Measurements from ENCODE around the gene TBC1D22A. TPM values are rescaled to one million over a fixed set of nuclear protein-coding genes. Genes with fewer than 3 reads are reported as not detected.

TBC1D22A gene
- total RNA-seq, 1 donor from 2014 or later, result 24.2 TPM

DNA sequence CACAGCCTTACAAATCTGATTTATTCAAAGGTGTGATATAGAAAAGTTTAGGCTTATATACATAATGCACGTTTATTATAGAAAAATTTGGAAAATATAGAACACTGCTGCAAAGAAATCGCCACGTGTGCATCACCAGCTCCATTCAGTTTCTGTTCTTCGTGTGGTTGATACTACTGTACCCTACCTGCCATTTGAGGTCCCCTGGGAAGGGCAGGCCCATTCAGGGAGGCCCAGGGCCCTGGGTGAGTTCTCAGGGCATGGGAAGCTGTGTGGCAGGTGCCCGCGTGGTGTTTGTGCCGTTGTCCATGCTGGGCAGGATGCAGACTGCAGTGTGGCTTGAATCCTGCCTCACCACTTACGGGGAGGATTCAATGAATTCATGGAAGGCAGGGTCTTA is 60.8 kb downstream of the TBC1D22A start:
- H3K9me3 Mint-ChIP-seq (ENCODE audit: unreplicated experiment), result peaks cover 2% of the 10 kb centered on the region

GRCh38 chr22:46823654-46824053 is 61.2 kb downstream of the TBC1D22A start:
- no peak overlapping the region for H3K4me3 Mint-ChIP-seq (ENCODE audit: unreplicated experiment)
- H3K79me2 ChIP-seq (ENCODE audit: insufficient read depth, low read length), result peaks cover 26% of the 10 kb centered on the region
- H3K27me3 ChIP-seq (ENCODE audit: insufficient read depth, low read length), result no peaks in the 10 kb centered on the region
- H3K36me3 ChIP-seq (ENCODE audit: insufficient read depth, low read length), result no peaks in the 10 kb centered on the region
- H3K4me3 ChIP-seq (ENCODE audit: insufficient read depth, low read depth, low read length), result no peak overlapping the region
- no peaks in the 10 kb centered on the region for H3K27me3 Mint-ChIP-seq (ENCODE audit: low read depth, unreplicated experiment)
- peaks cover 6% of the 10 kb centered on the region for H3K4me1 ChIP-seq (ENCODE audit: insufficient read depth, low read length)
- H3K36me3 Mint-ChIP-seq (ENCODE audit: low read depth, unreplicated experiment), result peaks cover 26% of the 10 kb centered on the region
- H3K27ac Mint-ChIP-seq (ENCODE audit: unreplicated experiment), result no peak overlapping the region
- no peak overlapping the region for H3K4me2 ChIP-seq (ENCODE audit: low read length)
- H3K4me1 Mint-ChIP-seq (ENCODE audit: low read depth, unreplicated experiment), result peaks cover 11% of the 10 kb centered on the region
- TF ChIP-seq EZH2 (IDR thresholded peaks at IDR 0.05; ENCODE audit: insufficient read depth, low read length) (no peak), CTCF (IDR thresholded peaks at IDR 0.05; ENCODE audit: insufficient read depth, low read depth, low read length) (no peak)
- FAIRE-seq (no peak), DNase-seq (ENCODE audit: low read depth) (no peak)
- H3K9me3 Mint-ChIP-seq (ENCODE audit: unreplicated experiment), result peaks cover 2% of the 10 kb centered on the region
- H3K9ac ChIP-seq (ENCODE audit: low read length), result no peak overlapping the region
- H3K27ac ChIP-seq (ENCODE audit: low read depth, low read length), result no peak overlapping the region
- H2AFZ ChIP-seq (ENCODE audit: low read depth, low read length), result no peak overlapping the region
- no peaks in the 10 kb centered on the region for H3K9me3 ChIP-seq (ENCODE audit: insufficient read depth, low read depth, low read length)
- peaks cover 28% of the 10 kb centered on the region for H4K20me1 ChIP-seq (ENCODE audit: insufficient read depth, low read length)

More for the DNA sequence above, 60.8 kb downstream of the TBC1D22A start:
- Histone ChIP-seq H3K79me2 (ENCODE audit: insufficient read depth, low read length) (peaks cover 30% of the 10 kb centered on the region), H2AFZ (ENCODE audit: low read depth, low read length) (no peak overlapping the region), H3K9me3 (ENCODE audit: insufficient read depth, low read depth, low read length) (no peaks in the 10 kb centered on the region), H3K4me2 (ENCODE audit: low read length) (no peak overlapping the region), H4K20me1 (ENCODE audit: insufficient read depth, low read length) (peaks cover 26% of the 10 kb centered on the region), H3K36me3 (ENCODE audit: insufficient read depth, low read length) (no peaks in the 10 kb centered on the region), H3K27ac (ENCODE audit: low read depth, low read length) (no peak overlapping the region), H3K27me3 (ENCODE audit: insufficient read depth, low read length) (no peaks in the 10 kb centered on the region), H3K9ac (ENCODE audit: low read length) (no peak overlapping the region), H3K4me3 (ENCODE audit: insufficient read depth, low read depth, low read length) (no peak overlapping the region), H3K4me1 (ENCODE audit: insufficient read depth, low read length) (peaks cover 2% of the 10 kb centered on the region)
- peaks cover 24% of the 10 kb centered on the region for H3K36me3 Mint-ChIP-seq (ENCODE audit: low read depth, unreplicated experiment)
- H3K27me3 Mint-ChIP-seq (ENCODE audit: low read depth, unreplicated experiment), result no peaks in the 10 kb centered on the region
- no peak overlapping the region for H3K4me3 Mint-ChIP-seq (ENCODE audit: unreplicated experiment)
- TF ChIP-seq CTCF (IDR thresholded peaks at IDR 0.05; ENCODE audit: insufficient read depth, low read depth, low read length), result no peak
- TF ChIP-seq EZH2 (IDR thresholded peaks at IDR 0.05; ENCODE audit: insufficient read depth, low read length), result no peak
- no peak for FAIRE-seq
- DNase-seq (ENCODE audit: low read depth), result no peak
- peaks cover 10% of the 10 kb centered on the region for H3K4me1 Mint-ChIP-seq (ENCODE audit: low read depth, unreplicated experiment)
- H3K27ac Mint-ChIP-seq (ENCODE audit: unreplicated experiment), result no peak overlapping the region

- FAIRE-seq (no peak), DNase-seq (ENCODE audit: low read depth) (no peak)
- H3K4me1 Mint-ChIP-seq (ENCODE audit: low read depth, unreplicated experiment), result peaks cover 17% of the 10 kb centered on the region
- peaks cover 26% of the 10 kb centered on the region for H3K36me3 Mint-ChIP-seq (ENCODE audit: low read depth, unreplicated experiment)
- Histone ChIP-seq H3K36me3 (ENCODE audit: insufficient read depth, low read length) (no peaks in the 10 kb centered on the region), H3K4me1 (ENCODE audit: insufficient read depth, low read length) (peaks cover 13% of the 10 kb centered on the region), H3K4me3 (ENCODE audit: insufficient read depth, low read depth, low read length) (no peak overlapping the region), H2AFZ (ENCODE audit: low read depth, low read length) (no peak overlapping the region), H3K27ac (ENCODE audit: low read depth, low read length) (no peak overlapping the region), H3K9me3 (ENCODE audit: insufficient read depth, low read depth, low read length) (no peaks in the 10 kb centered on the region), H3K27me3 (ENCODE audit: insufficient read depth, low read length) (no peaks in the 10 kb centered on the region), H3K79me2 (ENCODE audit: insufficient read depth, low read length) (peaks cover 26% of the 10 kb centered on the region), H4K20me1 (ENCODE audit: insufficient read depth, low read length) (peaks cover 29% of the 10 kb centered on the region), H3K9ac (ENCODE audit: low read length) (no peak overlapping the region), H3K4me2 (ENCODE audit: low read length) (no peak overlapping the region)
- H3K27me3 Mint-ChIP-seq (ENCODE audit: low read depth, unreplicated experiment), result no peaks in the 10 kb centered on the region
- no peak overlapping the region for H3K27ac Mint-ChIP-seq (ENCODE audit: unreplicated experiment)
- H3K9me3 Mint-ChIP-seq (ENCODE audit: unreplicated experiment), result peaks cover 2% of the 10 kb centered on the region
- no peak overlapping the region for H3K4me3 Mint-ChIP-seq (ENCODE audit: unreplicated experiment)
- no peak for TF ChIP-seq CTCF (IDR thresholded peaks at IDR 0.05; ENCODE audit: insufficient read depth, low read depth, low read length)
- TF ChIP-seq EZH2 (IDR thresholded peaks at IDR 0.05; ENCODE audit: insufficient read depth, low read length), result no peak
These were observed 62.0 kb downstream of the TBC1D22A start for GRCh38 chr22:46824344-46824909.

Data from astrocyte (in vitro differentiated cells and primary cell).